ENCODE measurements around the gene FIGNL1. TPM values are rescaled to one million over a fixed set of nuclear protein-coding genes. Genes with fewer than 3 reads are reported as not detected.

FIGNL1 gene
- total and polyA plus RNA-seq, 10 of the 15 experiments (the other 5 are each of a cell fraction or from before 2014, with no cell fraction given) = 11.5 to 37.4 (median 29.0) TPM

DNA sequence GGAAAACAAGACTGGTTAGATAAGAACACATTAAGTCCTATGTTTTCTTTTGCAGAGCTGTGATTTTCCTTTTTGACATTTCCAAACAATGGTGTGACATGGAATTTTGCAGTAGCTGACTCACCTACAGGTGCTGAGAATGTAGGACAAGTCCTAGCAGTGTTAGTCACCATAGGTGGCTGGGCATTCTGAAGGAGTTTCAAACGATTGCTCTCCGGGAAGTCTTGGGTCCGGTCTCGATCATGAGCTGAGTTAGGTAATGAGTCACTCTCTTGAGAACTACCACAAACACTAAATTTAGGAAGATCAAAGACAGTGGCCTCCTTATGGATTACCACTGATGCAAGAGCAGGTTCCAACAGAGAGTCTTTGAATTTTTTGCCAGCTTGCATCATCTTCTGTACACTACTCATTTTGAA, 3.6 kb downstream of the FIGNL1 start (continued):
- TF ChIP-seq TCF12 (IDR thresholded peaks at IDR 0.05; ENCODE audit: low read depth, low read length) (no peak), ZSCAN29 (IDR thresholded peaks at IDR 0.05) (no peak), NR2C1 (IDR thresholded peaks at IDR 0.05) (no peak), POU2F2 (IDR thresholded peaks at IDR 0.05; ENCODE audit: borderline replicate concordance, low read depth, low read length) (no peak), NFYA (IDR thresholded peaks at IDR 0.05; ENCODE audit: borderline replicate concordance, low read depth, low read length) (no peak), BMI1 (IDR thresholded peaks at IDR 0.05; ENCODE audit: borderline replicate concordance) (no peak), ATF7 (IDR thresholded peaks at IDR 0.05; ENCODE audit: low read depth) (0 out of 2 replicates have a peak, but pooled peaks have one; percentile 23), ZNF384 (IDR thresholded peaks at IDR 0.05; ENCODE audit: borderline replicate concordance, low read depth, low read length) (no peak), CREB1 (IDR thresholded peaks at IDR 0.05; ENCODE audit: low read depth) (peak; percentile 51; the same call in 1 of the 2 replicates), NFIC (IDR thresholded peaks at IDR 0.05; ENCODE audit: low read depth, low read length) (peak; percentile 91), BACH1 (IDR thresholded peaks at IDR 0.05; ENCODE audit: borderline replicate concordance) (no peak), KLF5 (IDR thresholded peaks at IDR 0.05; ENCODE audit: partially characterized antibody) (no peak), EZH2 (IDR thresholded peaks at IDR 0.05; ENCODE audit: borderline replicate concordance, control insufficient read depth, low read depth, low read length) (no peak), KAT2A (conservative IDR thresholded peaks at IDR 0.05; ENCODE audit: control insufficient read depth, low read depth, low read length) (no peak), JUNB (IDR thresholded peaks at IDR 0.05) (peak; percentile 85), RUNX3 (IDR thresholded peaks at IDR 0.05; ENCODE audit: low read length) (peak; percentile 92), RBBP5 (conservative IDR thresholded peaks at IDR 0.05) (no peak), SIN3A (IDR thresholded peaks at IDR 0.05; ENCODE audit: low read depth, low read length) (no peak), BRCA1 (IDR thresholded peaks at IDR 0.05; ENCODE audit: low read depth, low read length) (no peak), POLR2A (IDR thresholded peaks at IDR 0.05; ENCODE audit: low read depth, low read length) (no peak)
- TF ChIP-seq, protein P1, sequence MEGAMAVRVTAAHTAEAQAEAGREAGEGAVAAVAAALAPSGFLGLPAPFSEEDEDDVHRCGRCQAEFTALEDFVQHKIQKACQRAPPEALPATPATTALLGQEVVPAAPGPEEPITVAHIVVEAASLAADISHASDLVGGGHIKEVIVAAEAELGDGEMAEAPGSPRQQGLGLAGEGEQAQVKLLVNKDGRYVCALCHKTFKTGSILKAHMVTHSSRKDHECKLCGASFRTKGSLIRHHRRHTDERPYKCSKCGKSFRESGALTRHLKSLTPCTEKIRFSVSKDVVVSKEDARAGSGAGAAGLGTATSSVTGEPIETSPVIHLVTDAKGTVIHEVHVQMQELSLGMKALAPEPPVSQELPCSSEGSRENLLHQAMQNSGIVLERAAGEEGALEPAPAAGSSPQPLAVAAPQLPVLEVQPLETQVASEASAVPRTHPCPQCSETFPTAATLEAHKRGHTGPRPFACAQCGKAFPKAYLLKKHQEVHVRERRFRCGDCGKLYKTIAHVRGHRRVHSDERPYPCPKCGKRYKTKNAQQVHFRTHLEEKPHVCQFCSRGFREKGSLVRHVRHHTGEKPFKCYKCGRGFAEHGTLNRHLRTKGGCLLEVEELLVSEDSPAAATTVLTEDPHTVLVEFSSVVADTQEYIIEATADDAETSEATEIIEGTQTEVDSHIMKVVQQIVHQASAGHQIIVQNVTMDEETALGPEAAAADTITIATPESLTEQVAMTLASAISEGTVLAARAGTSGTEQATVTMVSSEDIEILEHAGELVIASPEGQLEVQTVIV (IDR thresholded peaks at IDR 0.05; ENCODE audit: borderline replicate concordance, partially characterized antibody) = no peak
- TF ChIP-seq, protein P2, sequence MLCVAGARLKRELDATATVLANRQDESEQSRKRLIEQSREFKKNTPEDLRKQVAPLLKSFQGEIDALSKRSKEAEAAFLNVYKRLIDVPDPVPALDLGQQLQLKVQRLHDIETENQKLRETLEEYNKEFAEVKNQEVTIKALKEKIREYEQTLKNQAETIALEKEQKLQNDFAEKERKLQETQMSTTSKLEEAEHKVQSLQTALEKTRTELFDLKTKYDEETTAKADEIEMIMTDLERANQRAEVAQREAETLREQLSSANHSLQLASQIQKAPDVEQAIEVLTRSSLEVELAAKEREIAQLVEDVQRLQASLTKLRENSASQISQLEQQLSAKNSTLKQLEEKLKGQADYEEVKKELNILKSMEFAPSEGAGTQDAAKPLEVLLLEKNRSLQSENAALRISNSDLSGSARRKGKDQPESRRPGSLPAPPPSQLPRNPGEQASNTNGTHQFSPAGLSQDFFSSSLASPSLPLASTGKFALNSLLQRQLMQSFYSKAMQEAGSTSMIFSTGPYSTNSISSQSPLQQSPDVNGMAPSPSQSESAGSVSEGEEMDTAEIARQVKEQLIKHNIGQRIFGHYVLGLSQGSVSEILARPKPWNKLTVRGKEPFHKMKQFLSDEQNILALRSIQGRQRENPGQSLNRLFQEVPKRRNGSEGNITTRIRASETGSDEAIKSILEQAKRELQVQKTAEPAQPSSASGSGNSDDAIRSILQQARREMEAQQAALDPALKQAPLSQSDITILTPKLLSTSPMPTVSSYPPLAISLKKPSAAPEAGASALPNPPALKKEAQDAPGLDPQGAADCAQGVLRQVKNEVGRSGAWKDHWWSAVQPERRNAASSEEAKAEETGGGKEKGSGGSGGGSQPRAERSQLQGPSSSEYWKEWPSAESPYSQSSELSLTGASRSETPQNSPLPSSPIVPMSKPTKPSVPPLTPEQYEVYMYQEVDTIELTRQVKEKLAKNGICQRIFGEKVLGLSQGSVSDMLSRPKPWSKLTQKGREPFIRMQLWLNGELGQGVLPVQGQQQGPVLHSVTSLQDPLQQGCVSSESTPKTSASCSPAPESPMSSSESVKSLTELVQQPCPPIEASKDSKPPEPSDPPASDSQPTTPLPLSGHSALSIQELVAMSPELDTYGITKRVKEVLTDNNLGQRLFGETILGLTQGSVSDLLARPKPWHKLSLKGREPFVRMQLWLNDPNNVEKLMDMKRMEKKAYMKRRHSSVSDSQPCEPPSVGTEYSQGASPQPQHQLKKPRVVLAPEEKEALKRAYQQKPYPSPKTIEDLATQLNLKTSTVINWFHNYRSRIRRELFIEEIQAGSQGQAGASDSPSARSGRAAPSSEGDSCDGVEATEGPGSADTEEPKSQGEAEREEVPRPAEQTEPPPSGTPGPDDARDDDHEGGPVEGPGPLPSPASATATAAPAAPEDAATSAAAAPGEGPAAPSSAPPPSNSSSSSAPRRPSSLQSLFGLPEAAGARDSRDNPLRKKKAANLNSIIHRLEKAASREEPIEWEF (IDR thresholded peaks at IDR 0.05; ENCODE audit: insufficient replicate concordance, low read depth, low read length) = no peak
- TF ChIP-seq, protein P3, sequence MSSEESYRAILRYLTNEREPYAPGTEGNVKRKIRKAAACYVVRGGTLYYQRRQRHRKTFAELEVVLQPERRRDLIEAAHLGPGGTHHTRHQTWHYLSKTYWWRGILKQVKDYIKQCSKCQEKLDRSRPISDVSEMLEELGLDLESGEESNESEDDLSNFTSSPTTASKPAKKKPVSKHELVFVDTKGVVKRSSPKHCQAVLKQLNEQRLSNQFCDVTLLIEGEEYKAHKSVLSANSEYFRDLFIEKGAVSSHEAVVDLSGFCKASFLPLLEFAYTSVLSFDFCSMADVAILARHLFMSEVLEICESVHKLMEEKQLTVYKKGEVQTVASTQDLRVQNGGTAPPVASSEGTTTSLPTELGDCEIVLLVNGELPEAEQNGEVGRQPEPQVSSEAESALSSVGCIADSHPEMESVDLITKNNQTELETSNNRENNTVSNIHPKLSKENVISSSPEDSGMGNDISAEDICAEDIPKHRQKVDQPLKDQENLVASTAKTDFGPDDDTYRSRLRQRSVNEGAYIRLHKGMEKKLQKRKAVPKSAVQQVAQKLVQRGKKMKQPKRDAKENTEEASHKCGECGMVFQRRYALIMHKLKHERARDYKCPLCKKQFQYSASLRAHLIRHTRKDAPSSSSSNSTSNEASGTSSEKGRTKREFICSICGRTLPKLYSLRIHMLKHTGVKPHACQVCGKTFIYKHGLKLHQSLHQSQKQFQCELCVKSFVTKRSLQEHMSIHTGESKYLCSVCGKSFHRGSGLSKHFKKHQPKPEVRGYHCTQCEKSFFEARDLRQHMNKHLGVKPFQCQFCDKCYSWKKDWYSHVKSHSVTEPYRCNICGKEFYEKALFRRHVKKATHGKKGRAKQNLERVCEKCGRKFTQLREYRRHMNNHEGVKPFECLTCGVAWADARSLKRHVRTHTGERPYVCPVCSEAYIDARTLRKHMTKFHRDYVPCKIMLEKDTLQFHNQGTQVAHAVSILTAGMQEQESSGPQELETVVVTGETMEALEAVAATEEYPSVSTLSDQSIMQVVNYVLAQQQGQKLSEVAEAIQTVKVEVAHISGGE (CRISPR knock-in tag; IDR thresholded peaks at IDR 0.05) = no peak
